ENCODE data around the gene CCR2. TPM values are rescaled to one million over a fixed set of nuclear protein-coding genes. Genes with fewer than 3 reads are reported as not detected.

Gene CCR2
- total and polyA plus RNA-seq, 2 of the 4 experiments (the other 2 are of a cell fraction), result not detected

GRCh38 chr3:46350262-46350565 is 3.7 kb upstream of the CCR2 start:
- Histone ChIP-seq H3K4ac (ENCODE audit: low read depth, low read length) (no peak overlapping the region), H4K8ac (ENCODE audit: low read depth in 2 of 2, low read length in 2 of 2) (no peak overlapping the region), H3K79me1 (ENCODE audit: low read depth in 1 of 2, low read length in 2 of 2) (no peaks in the 10 kb centered on the region), H3K9ac (ENCODE audit: low read depth, low read length) (no peak overlapping the region), H3K23ac (ENCODE audit: low read depth, low read length) (no peak overlapping the region), H2BK5ac (ENCODE audit: low read depth, low read length, poor library complexity, severe bottlenecking) (no peak overlapping the region), H3K9me1 (ENCODE audit: insufficient read depth, low read length) (no peaks in the 10 kb centered on the region), H3K27ac (ENCODE audit: insufficient read depth, low read length) (no peak overlapping the region), H2AK5ac (ENCODE audit: low read depth, low read length) (no peak overlapping the region), H2BK120ac (ENCODE audit: low read depth, low read length) (no peak overlapping the region), H3K4me3 (ENCODE audit: insufficient read depth, low read depth, low read length) (no peak overlapping the region), H3K27me3 (ENCODE audit: control insufficient read depth, insufficient read depth, low read length) (peaks cover 20% of the 10 kb centered on the region), H4K20me1 (ENCODE audit: insufficient read depth, low read length) (no peaks in the 10 kb centered on the region), H3K9me3 (ENCODE audit: control insufficient read depth, insufficient read depth, low read length) (no peaks in the 10 kb centered on the region), H2AFZ (replicated peaks; ENCODE audit: low read length, poor library complexity) (no peak overlapping the region), H2BK15ac (ENCODE audit: low read depth, low read length) (no peak overlapping the region), H3K18ac (ENCODE audit: low read depth, low read length) (no peak overlapping the region), H4K5ac (ENCODE audit: low read depth, low read length) (no peak overlapping the region), H2AK9ac (replicated peaks; ENCODE audit: low read depth, low read length, poor library complexity) (no peak overlapping the region), H3K36me3 (ENCODE audit: control insufficient read depth, insufficient read depth, low read length) (no peaks in the 10 kb centered on the region), H4K91ac (ENCODE audit: insufficient read depth, low read depth, low read length) (no peak overlapping the region), H3K14ac (replicated peaks; ENCODE audit: low read depth, low read length) (no peak overlapping the region), H2BK20ac (ENCODE audit: low read depth, low read length) (no peak overlapping the region), H3K56ac (ENCODE audit: extremely low read depth, insufficient read depth, low read length) (no peak overlapping the region), H3K4me2 (ENCODE audit: low read depth, low read length) (no peak overlapping the region), H3K4me1 (ENCODE audit: control insufficient read depth, insufficient read depth, low read length) (no peaks in the 10 kb centered on the region)
- DNase-seq, result no peak
- in situ Hi-C loops (cut with MboI; ENCODE audit: low sequenced_read_pairs) (no loop called here), dilution Hi-C loops (cut with HindIII; ENCODE audit: low sequenced_read_pairs, unreplicated experiment) (no loop called here), intact Hi-C loops (cut with micrococcal nuclease) (no loop called here)
- TF ChIP-seq BHLHE40 (IDR thresholded peaks at IDR 0.05; ENCODE audit: low read depth, low read length), result no peak
- no peak for TF ChIP-seq CHD1 (IDR thresholded peaks at IDR 0.05; ENCODE audit: low read depth, low read length)
- no peak for TF ChIP-seq MAFK (IDR thresholded peaks at IDR 0.05; ENCODE audit: low read depth, low read length)
- no peak for TF ChIP-seq CEBPB (IDR thresholded peaks at IDR 0.05; ENCODE audit: low read depth, low read length)
- TF ChIP-seq RFX5 (IDR thresholded peaks at IDR 0.05; ENCODE audit: low read depth, low read length), result no peak
- TF ChIP-seq, protein P1, sequence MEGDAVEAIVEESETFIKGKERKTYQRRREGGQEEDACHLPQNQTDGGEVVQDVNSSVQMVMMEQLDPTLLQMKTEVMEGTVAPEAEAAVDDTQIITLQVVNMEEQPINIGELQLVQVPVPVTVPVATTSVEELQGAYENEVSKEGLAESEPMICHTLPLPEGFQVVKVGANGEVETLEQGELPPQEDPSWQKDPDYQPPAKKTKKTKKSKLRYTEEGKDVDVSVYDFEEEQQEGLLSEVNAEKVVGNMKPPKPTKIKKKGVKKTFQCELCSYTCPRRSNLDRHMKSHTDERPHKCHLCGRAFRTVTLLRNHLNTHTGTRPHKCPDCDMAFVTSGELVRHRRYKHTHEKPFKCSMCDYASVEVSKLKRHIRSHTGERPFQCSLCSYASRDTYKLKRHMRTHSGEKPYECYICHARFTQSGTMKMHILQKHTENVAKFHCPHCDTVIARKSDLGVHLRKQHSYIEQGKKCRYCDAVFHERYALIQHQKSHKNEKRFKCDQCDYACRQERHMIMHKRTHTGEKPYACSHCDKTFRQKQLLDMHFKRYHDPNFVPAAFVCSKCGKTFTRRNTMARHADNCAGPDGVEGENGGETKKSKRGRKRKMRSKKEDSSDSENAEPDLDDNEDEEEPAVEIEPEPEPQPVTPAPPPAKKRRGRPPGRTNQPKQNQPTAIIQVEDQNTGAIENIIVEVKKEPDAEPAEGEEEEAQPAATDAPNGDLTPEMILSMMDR (conservative IDR thresholded peaks at IDR 0.05; ENCODE audit: low read depth, low read length), result no peak
- no peak for TF ChIP-seq SMC3 (IDR thresholded peaks at IDR 0.05; ENCODE audit: low read depth, low read length)
- TF ChIP-seq RAD21 (IDR thresholded peaks at IDR 0.05; ENCODE audit: low read length), result no peak
- TF ChIP-seq, protein P2, sequence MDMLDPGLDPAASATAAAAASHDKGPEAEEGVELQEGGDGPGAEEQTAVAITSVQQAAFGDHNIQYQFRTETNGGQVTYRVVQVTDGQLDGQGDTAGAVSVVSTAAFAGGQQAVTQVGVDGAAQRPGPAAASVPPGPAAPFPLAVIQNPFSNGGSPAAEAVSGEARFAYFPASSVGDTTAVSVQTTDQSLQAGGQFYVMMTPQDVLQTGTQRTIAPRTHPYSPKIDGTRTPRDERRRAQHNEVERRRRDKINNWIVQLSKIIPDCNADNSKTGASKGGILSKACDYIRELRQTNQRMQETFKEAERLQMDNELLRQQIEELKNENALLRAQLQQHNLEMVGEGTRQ (IDR thresholded peaks at IDR 0.05; ENCODE audit: low read depth, low read length), result no peak
- TF ChIP-seq POLR2A (IDR thresholded peaks at IDR 0.05; ENCODE audit: low read depth, low read length), result no peak
- TF ChIP-seq, protein P3, sequence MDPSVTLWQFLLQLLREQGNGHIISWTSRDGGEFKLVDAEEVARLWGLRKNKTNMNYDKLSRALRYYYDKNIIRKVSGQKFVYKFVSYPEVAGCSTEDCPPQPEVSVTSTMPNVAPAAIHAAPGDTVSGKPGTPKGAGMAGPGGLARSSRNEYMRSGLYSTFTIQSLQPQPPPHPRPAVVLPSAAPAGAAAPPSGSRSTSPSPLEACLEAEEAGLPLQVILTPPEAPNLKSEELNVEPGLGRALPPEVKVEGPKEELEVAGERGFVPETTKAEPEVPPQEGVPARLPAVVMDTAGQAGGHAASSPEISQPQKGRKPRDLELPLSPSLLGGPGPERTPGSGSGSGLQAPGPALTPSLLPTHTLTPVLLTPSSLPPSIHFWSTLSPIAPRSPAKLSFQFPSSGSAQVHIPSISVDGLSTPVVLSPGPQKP (IDR thresholded peaks at IDR 0.05; ENCODE audit: borderline replicate concordance, low read depth, low read length), result no peak
- TF ChIP-seq MAZ (IDR thresholded peaks at IDR 0.05; ENCODE audit: borderline replicate concordance, low read depth, low read length), result no peak
- TF ChIP-seq FOS (IDR thresholded peaks at IDR 0.05; ENCODE audit: low read depth, low read length), result no peak
- no peak for ATAC-seq (ENCODE audit: low read depth)
- BruUV-seq (replicated peaks), result no TSS peak
- no CpG with 5 or more reads among the region's 1 CpG for WGBS, 2 experiments (ENCODE audit: extremely low coverage in 2 of 2, insufficient read length in 1 of 2)
- POLR2A ChIA-PET (ENCODE audit: unreplicated experiment), result interaction anchor here (0.5 kb wide), 1 partner anchor 752 kb away, joined by 3 read pairs; no protein-coding TSS in a partner anchor
- CTCF ChIA-PET, result no interaction called here
